KOPT-K1 (cell line): ENCODE data around the gene CAD.

Experiments used
- H3K27ac ChIP-seq: fragments of 200-600 bp; sonication (generic); 2 replicates; pipeline ENCODE4 v1.5.1; 2016; ENCODE audit warnings: antibody characterized with exemption, mild to moderate bottlenecking, low read depth, low read length; ENCODE audit not compliant: poor library complexity, severe bottlenecking
- H3K36me3 ChIP-seq: fragments of 200-600 bp; sonication (generic); 2 replicates; pipeline ENCODE4 v1.5.1; 2017; ENCODE audit warnings: antibody characterized with exemption, mild to moderate bottlenecking, low read length, moderate library complexity; ENCODE audit not compliant: insufficient read depth
- H3K9me3 ChIP-seq: fragments of 200-600 bp; sonication (generic); 2 replicates; pipeline ENCODE4 v1.5.1; 2017; ENCODE audit warnings: antibody characterized with exemption, low read length, mild to moderate bottlenecking; ENCODE audit not compliant: insufficient read depth, poor library complexity, severe bottlenecking

The CAD gene

DNA sequence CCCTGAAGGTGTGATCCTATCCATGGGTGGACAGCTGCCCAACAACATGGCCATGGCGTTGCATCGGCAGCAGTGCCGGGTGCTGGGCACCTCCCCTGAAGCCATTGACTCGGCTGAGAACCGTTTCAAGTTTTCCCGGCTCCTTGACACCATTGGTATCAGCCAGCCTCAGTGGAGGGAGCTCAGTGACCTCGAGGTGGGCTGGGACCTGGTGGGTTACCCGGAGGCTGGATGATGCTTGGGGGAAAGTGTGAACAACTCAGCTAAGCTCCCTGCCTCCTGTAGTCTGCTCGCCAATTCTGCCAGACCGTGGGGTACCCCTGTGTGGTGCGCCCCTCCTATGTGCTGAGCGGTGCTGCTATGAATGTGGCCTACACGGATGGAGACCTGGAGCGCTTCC is 16.2 kb downstream of the CAD start:
- Histone ChIP-seq H3K36me3 (peaks cover 100% of the 10 kb centered on the region), H3K9me3 (no peaks in the 10 kb centered on the region), H3K27ac (no peak overlapping the region)

DNA sequence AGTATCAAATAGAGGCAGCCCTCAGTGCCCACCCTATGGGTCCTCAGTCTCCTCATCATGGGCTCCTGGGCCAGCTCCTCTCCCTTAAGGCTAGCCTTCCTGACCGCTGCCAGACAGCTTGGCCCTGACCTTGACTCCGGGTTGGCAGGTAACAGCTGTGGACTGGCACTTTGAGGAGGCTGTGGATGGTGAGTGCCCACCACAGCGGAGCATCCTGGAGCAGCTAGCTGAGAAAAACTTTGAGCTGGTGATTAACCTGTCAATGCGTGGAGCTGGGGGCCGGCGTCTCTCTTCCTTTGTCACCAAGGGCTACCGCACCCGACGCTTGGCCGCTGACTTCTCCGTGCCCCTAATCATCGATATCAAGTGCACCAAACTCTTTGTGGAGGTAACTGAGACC is 19.0 kb downstream of the CAD start:
- peaks cover 100% of the 10 kb centered on the region for H3K36me3 ChIP-seq
- no peak overlapping the region for H3K27ac ChIP-seq
- H3K9me3 ChIP-seq = no peaks in the 10 kb centered on the region

DNA sequence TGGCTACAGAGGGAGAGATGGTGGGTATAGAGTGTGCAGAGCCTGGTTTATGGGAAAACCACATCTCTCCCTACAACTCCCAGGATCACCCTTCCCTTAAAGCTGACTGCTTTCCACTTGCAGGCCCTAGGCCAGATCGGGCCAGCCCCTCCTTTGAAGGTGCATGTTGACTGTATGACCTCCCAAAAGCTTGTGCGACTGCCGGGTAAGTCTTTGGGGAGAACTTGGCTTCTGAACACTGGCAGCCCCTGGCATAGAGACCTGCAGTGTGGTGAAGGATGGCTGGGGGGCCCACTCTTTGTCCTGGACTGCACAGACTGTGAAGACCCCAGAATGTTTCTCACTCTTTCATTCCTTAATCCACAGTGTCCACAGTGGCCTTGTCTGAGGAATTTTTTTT is 19.5 kb downstream of the CAD start:
- Histone ChIP-seq H3K9me3 (no peaks in the 10 kb centered on the region), H3K27ac (no peak overlapping the region), H3K36me3 (peaks cover 100% of the 10 kb centered on the region)

DNA sequence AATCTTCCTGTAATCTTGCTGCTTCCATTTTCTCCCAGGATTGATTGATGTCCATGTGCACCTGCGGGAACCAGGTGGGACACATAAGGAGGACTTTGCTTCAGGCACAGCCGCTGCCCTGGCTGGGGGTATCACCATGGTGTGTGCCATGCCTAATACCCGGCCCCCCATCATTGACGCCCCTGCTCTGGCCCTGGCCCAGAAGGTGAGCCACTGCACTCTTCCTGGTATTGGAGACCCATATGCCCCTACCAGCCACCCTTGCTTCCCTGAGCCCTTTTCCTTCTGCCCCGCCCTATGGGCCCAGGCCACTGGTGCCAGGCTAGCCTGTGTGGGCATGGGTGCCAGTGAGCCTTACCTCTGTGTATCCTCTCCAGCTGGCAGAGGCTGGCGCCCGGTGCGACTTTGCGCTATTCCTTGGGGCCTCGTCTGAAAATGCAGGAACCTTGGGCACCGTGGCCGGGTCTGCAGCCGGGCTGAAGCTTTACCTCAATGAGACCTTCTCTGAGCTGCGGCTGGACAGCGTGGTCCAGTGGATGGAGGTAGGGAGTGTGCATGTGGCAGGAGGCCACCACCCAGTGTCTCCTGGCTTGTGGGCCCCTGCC is 20.3 kb downstream of the CAD start:
- H3K9me3 ChIP-seq = no peaks in the 10 kb centered on the region
- H3K27ac ChIP-seq = no peak overlapping the region
- peaks cover 100% of the 10 kb centered on the region for H3K36me3 ChIP-seq

DNA sequence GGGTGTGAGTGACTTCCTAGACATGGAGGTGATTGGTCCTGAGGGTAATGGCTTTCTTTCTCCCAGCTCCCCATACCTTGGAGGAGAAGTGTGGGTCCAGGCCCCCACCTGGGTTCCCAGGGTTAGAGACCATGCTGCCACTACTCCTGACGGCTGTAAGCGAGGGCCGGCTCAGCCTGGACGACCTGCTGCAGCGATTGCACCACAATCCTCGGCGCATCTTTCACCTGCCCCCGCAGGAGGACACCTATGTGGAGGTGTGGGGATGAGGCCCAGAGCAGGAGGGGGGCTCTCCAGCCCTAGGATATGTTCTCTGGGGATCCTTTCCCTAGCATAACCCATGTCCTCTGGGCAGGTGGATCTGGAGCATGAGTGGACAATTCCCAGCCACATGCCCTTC is 21.8 kb downstream of the CAD start:
- H3K36me3 ChIP-seq = peaks cover 100% of the 10 kb centered on the region
- no peaks in the 10 kb centered on the region for H3K9me3 ChIP-seq
- H3K27ac ChIP-seq = no peak overlapping the region

DNA sequence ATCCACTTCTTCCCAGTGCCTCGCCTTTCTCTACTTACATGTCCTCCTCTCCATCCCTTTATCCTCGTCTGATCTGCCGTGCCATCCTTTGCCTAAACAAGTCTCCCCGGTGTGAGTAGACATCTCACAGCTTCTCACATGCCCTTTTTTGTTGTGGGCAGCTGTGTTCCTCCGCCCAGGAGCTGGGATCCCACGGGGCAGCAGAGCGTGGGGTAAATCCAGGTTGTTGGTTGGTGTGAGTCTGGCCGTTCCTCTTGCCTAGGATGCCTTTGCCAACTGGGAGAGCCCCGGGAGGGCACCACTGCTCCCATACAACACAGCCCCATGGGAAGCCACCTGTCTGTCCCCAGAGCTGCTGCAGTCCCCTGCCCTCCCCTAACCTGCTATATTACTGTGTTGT is 23.2 kb downstream of the CAD start:
- Histone ChIP-seq H3K27ac (no peak overlapping the region), H3K36me3 (peaks cover 100% of the 10 kb centered on the region)

DNA sequence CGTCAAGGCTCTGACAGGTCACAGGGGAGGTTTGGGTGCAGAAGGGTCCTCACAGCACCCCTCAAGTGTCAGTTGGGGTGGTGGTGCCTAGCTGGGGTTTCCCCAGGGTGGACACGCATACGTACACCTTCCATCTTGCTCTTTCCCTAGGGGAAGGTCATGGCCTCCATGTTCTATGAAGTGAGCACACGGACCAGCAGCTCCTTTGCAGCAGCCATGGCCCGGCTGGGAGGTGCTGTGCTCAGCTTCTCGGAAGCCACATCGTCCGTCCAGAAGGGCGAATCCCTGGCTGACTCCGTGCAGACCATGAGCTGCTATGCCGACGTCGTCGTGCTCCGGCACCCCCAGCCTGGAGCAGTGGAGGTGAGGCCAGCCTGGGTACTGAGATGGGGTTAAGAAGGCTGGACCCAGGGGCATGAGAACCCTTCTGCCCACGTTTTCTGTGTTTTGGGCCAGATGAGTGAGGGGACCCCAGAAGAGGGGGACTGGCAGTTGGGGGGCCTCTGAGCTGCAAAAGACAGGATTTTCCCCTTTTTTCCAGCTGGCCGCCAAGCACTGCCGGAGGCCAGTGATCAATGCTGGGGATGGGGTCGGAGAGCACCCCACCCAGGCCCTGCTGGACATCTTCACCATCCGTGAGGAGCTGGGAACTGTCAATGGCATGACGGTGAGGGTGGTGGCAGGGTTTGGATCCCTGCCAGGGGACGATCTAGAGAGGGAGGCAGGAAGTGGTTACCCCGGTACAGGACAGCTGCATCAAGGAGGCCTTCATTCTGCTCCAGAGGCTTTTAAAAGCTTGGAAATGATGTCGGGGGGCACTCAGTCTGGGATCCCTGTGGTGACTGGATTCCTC is 24.8 kb downstream of the CAD start:
- Histone ChIP-seq H3K9me3 (no peaks in the 10 kb centered on the region), H3K27ac (no peak overlapping the region), H3K36me3 (peaks cover 87% of the 10 kb centered on the region)

More for the DNA sequence above, 23.2 kb downstream of the CAD start:
- H3K9me3 ChIP-seq = no peaks in the 10 kb centered on the region

DNA sequence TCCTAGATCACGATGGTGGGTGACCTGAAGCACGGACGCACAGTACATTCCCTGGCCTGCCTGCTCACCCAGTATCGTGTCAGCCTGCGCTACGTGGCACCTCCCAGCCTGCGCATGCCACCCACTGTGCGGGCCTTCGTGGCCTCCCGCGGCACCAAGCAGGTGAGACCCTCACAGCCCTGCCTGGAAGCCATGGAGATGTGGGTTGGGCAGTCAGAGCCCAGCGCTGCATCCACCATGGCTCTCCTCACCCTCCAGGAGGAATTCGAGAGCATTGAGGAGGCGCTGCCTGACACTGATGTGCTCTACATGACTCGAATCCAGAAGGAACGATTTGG is 25.4 kb downstream of the CAD start:
- H3K36me3 ChIP-seq = peaks cover 81% of the 10 kb centered on the region
- no peaks in the 10 kb centered on the region for H3K9me3 ChIP-seq
- H3K27ac ChIP-seq = no peak overlapping the region

DNA sequence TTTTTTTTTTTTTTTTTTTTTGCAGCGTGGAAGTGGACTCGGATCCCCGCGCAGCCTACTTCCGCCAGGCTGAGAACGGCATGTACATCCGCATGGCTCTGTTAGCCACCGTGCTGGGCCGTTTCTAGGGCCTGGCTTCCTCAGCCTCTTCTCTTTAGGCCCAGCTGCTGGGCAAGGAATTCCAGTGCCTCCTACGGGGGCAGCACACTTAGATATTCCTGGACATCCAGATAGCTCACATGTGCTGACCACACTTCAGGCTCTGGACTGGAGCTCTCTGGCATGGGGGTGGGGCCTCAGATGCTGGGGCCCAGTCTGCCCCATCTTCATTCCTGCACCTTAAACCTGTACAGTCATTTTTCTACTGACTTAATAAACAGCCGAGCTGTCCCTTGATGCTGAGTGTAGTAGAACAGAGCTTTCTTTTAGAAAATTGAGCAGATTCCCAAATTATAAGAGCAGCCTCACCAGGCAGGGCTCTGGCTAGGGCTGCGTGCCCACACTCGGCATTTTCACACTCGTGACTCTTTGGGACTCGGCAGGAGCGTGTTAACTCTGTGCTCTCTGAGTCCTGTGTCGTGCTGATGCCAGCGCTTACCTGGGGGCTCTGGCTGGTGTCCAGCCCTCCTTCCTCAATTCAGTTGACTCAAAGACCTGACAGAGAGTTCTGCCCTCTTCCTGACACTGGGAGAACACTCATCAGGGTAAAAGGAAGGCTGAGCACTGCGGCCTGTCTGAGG is 26.4 kb downstream of the CAD start:
- Histone ChIP-seq H3K9me3 (no peaks in the 10 kb centered on the region), H3K27ac (no peak overlapping the region), H3K36me3 (peaks cover 71% of the 10 kb centered on the region)

DNA sequence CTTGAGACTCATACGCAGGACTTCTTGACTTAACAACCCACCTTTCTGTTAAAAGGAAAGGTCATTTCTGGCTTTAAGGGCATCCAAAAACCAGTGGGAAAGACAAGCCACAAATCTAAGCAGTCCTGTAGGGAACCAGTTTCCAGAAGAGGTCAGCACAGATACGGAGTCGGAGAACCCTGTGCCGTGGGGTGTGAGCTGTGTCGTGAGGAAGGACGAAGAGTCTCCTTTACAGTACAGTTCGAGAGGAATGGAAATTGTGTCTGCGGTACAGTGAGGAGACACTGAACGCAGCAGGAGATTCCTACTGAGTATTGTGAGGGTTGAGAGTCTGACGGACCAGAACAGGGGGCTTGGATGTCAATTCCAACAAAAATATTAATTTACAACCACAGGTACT is 27.9 kb downstream of the CAD start:
- Histone ChIP-seq H3K36me3 (peaks cover 56% of the 10 kb centered on the region), H3K9me3 (no peaks in the 10 kb centered on the region), H3K27ac (no peak overlapping the region)

DNA sequence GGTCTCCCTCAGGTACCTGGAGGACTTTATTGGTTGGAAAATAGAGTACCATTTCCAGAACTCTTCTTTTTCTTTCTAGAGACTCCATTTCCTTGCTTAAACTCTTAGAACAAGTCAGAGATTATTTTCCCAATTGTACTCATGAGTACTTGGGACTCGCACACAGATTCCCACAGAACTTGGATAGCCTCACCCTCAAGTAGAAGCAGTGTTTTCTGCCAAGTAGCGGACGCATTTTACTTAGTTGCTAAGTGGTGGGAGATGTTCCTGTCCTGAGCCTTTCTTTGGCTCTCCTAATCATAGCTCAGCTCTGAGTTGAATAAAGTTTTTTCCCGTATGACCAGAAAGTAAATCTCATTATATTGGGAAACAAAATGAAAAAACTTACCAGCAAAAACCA is 28.5 kb downstream of the CAD start:
- Histone ChIP-seq H3K36me3 (peaks cover 50% of the 10 kb centered on the region), H3K9me3 (no peaks in the 10 kb centered on the region), H3K27ac (no peak overlapping the region)

DNA sequence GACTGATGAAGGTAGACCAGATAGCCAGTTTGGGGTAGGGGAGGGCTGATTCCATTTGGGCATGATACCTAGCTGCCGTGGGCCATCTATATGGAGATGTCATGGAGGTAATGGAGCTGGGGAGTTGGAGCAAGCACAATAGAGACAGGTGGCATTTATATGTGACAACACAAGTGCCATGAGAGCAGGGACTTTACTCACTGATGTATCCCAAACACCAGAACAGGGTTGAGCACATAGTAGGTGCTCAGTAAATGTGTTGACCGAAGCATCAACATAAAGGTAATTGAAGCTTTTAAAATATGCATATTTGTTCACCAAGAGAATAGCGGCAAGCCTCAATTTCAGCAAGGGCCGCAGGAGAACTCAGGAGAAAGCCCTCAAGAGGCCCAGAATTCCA is 30.7 kb downstream of the CAD start:
- Histone ChIP-seq H3K36me3 (peaks cover 28% of the 10 kb centered on the region), H3K9me3 (no peaks in the 10 kb centered on the region), H3K27ac (no peak overlapping the region)

DNA sequence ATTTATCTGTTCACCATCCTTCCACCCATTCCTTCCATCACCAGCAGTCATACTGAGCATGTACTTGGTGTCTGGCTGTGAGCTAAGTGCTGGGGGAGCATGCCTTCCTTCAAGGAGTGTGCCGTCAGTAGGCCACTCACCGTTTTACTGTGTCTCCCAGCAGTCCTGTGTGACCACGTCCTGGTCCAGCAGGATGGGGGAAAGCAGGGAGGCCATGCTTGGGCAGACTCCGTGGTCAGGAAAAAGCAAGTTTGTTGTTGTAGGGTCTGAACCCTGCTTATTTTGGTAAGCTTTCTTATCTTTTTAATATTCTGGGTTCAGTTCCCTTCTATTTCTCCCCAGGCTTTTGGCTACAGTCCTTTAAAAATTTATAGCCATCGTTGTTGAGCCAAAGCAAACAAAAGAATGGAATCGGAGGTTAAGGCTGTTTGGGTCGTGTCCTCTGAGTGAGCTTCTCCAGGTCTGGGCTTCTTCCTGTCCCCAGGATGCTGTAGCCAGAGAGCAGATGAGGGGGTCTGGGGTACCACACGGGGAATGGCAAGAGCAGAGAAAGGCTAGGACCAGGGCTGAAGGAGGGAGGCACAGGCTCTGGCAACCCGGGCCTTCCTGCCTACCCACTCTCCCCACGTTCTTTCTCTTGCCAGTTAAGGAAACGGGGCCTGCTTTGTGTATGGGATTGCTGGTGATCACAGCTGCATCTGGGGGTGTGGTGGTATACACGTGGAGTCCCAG is 32.2 kb downstream of the CAD start:
- H3K9me3 ChIP-seq = no peaks in the 10 kb centered on the region
- H3K27ac ChIP-seq = no peak overlapping the region
- H3K36me3 ChIP-seq = peaks cover 13% of the 10 kb centered on the region

DNA sequence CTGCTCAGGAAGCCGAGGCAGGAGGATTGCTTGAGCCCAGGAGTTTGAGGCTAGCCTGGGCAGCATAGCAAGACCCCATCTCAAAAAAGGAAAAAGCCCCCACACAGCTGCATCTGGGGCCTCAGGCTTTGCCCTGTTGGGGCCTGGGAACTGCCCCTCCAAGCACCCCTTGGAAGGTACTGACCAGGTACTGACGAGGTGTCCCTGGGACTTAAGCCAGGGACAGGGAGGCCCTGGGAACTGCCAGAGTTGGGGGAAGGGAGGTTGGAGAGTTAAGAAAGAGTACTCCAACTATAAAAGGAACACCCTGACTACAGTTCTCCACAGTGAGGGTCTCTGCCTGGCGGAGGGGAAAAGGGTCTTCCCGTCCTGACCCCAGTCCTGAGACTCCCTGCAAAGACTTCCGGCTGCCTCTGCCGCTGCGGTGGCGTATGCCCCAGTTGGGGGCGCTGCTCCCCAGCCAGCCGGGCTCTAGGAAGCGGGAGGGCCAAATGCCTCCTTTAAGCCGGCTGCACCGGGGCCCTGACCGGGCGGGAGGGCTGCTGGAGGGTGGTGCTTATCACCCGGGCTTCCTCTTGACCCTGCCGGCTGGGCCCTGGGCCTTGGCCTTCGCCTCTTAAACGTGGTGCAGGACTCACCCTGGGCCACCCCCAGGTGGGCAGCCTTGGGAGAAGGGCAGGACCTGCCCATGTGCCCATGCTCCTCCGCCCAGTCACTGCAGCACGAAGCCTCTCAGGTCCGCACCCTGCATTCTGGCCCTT is 32.9 kb downstream of the CAD start:
- peaks cover 6% of the 10 kb centered on the region; the same call in 1 of the 2 replicates for H3K36me3 ChIP-seq
- no peak overlapping the region for H3K27ac ChIP-seq

More for the DNA sequence above, 32.9 kb downstream of the CAD start:
- no peaks in the 10 kb centered on the region for H3K9me3 ChIP-seq
